Endothelial cell of umbilical vein (primary cell): ENCODE measurements around the gene ICAM3. TPM values are rescaled to one million over a fixed set of nuclear protein-coding genes. Genes with fewer than 3 reads are reported as not detected.

ENCODE experiments used
- BruUV-seq: library from RNA; stranded (reverse); fragments of 400-500 nt; replicated peaks from 2 replicates; lab custom pipeline; 2021; lab: Mats Ljungman, UMichigan
- CTCF ChIA-PET: fragments of 300-600, 350-600 bp; sonication (Branson Sonifier 250); formaldehyde crosslinking; loops from one replicate; lab custom pipeline; 2021; ENCODE audit warnings: antibody characterized with exemption, inconsistent platforms; lab: Charles Lee
- POLR2A ChIA-PET: fragments of 300-600, 350-600 bp; sonication (Branson Sonifier 250); formaldehyde crosslinking; loops from one replicate; lab custom pipeline; 2021; ENCODE audit warnings: antibody characterized with exemption, inconsistent platforms; lab: Charles Lee
- DNase-seq: peaks from one replicate; pipeline ENCODE4 v3.0.0-alpha.2; 2011; ENCODE audit warnings: low read depth, low spot score
- FAIRE-seq: peaks from 2 replicates; lab custom pipeline; 2011; peaks lifted over from hg19 to GRCh38; lab: Jason Lieb, UNC
- H2AFZ ChIP-seq: 2 replicates; pipeline ENCODE4 v1.6.0; 2012; ENCODE audit warnings: low read depth, low read length, control low read depth, inconsistent platforms
- H3K27ac ChIP-seq: 2 replicates; pipeline ENCODE4 v1.5.1; 2011; ENCODE audit warnings: low read depth, mild to moderate bottlenecking, control low read depth, low read length, moderate library complexity; ENCODE audit not compliant: insufficient read depth
- H3K27me3 ChIP-seq, 2 experiments: 2 replicates each; pipeline versions ENCODE4 v1.6.0 to v1.6.1; 2011; ENCODE audit warnings: low read length in 2 of 2, mixed read lengths in 1 of 2; ENCODE audit not compliant: control insufficient read depth in 2 of 2, insufficient read depth in 2 of 2
- H3K36me3 ChIP-seq, 2 experiments: 2 replicates in 1 of 2; 3 replicates in 1 of 2; pipeline ENCODE4 v1.5.1; 2011; ENCODE audit warnings: low read length in 2 of 2, mild to moderate bottlenecking in 1 of 2, moderate library complexity in 1 of 2; ENCODE audit not compliant: control insufficient read depth in 2 of 2, insufficient read depth in 2 of 2; ENCODE audit errors: extremely low read depth in 1 of 2
- H3K4me1 ChIP-seq: 3 replicates; pipeline ENCODE4 v1.5.1; 2011; ENCODE audit warnings: mild to moderate bottlenecking, low read length; ENCODE audit not compliant: control insufficient read depth, insufficient read depth; ENCODE audit errors: extremely low read depth
- H3K4me2 ChIP-seq: 2 replicates; pipeline ENCODE4 v1.6.1; 2011; ENCODE audit warnings: low read length, control low read depth, mixed read lengths; ENCODE audit not compliant: insufficient read depth
- H3K4me3 ChIP-seq, 3 experiments: fragments of 200-600 bp in 1 of 3; sonication (generic), shearing (Covaris generic) in 1 of 3; replicated peaks in 1 of 3; 2 replicates each; pipeline ENCODE4 v1.5.1; 2011 to 2016; ENCODE audit warnings: control low read depth in 3 of 3, low read length in 3 of 3, mild to moderate bottlenecking in 2 of 3, inconsistent platforms in 1 of 3, low read depth in 1 of 3, moderate library complexity in 1 of 3; ENCODE audit not compliant: insufficient read depth in 1 of 3
- H3K79me2 ChIP-seq: 2 replicates; pipeline ENCODE4 v1.6.0; 2012; ENCODE audit warnings: low read length, inconsistent platforms; ENCODE audit not compliant: control insufficient read depth, insufficient read depth
- H3K9ac ChIP-seq: replicated peaks from 2 replicates; pipeline ENCODE3; 2011; ENCODE audit warnings: low read length, control low read depth; ENCODE audit not compliant: insufficient read depth; ENCODE audit errors: extremely low read depth
- H3K9me1 ChIP-seq: replicated peaks from 3 replicates; pipeline ENCODE4 v1.6.0; 2011; ENCODE audit warnings: mild to moderate bottlenecking, low read length; ENCODE audit not compliant: control insufficient read depth, insufficient read depth; ENCODE audit errors: extremely low read depth
- H3K9me3 ChIP-seq: replicated peaks from 2 replicates; pipeline ENCODE4 v1.5.1; 2012; ENCODE audit warnings: low read length, inconsistent platforms; ENCODE audit not compliant: control insufficient read depth, insufficient read depth
- H4K20me1 ChIP-seq: replicated peaks from 2 replicates; pipeline ENCODE3; 2011; ENCODE audit warnings: mild to moderate bottlenecking, low read length; ENCODE audit not compliant: control insufficient read depth, insufficient read depth; ENCODE audit errors: extremely low read depth
- EZH2 ChIP-seq: IDR thresholded peaks from 2 replicates; pipeline ENCODE4 v1.6.1; 2012; ENCODE audit warnings: borderline replicate concordance, low read depth, mild to moderate bottlenecking, moderate library complexity, low read length, inconsistent platforms; ENCODE audit not compliant: severe bottlenecking
- FOS ChIP-seq: IDR thresholded peaks from 2 replicates; pipeline ENCODE4 v1.6.1; 2011; ENCODE audit warnings: mild to moderate bottlenecking, low read length, moderate library complexity, borderline replicate concordance; ENCODE audit not compliant: insufficient read depth
- GATA2 ChIP-seq: IDR thresholded peaks from 2 replicates; pipeline ENCODE4 v1.7.0; 2011; ENCODE audit warnings: low read depth, mild to moderate bottlenecking, moderate library complexity, mixed read lengths, low read length; ENCODE audit not compliant: insufficient read length, insufficient read depth
- JUN ChIP-seq: IDR thresholded peaks from 2 replicates; pipeline ENCODE4 v1.6.1; 2011; ENCODE audit warnings: borderline replicate concordance, low read depth; ENCODE audit not compliant: insufficient read length, insufficient read depth
- MYC ChIP-seq: IDR thresholded peaks from one replicate; pipeline ENCODE4 v1.6.1; 2011; ENCODE audit warnings: mild to moderate bottlenecking, low read depth, low read length
- POLR2A ChIP-seq: IDR thresholded peaks from 2 replicates; pipeline ENCODE4 v1.6.1; 2012; ENCODE audit warnings: low read depth, mild to moderate bottlenecking, control low read depth, low read length
- POLR2AphosphoS5 ChIP-seq: IDR thresholded peaks from 2 replicates; pipeline ENCODE4 v1.6.1; 2012; ENCODE audit warnings: low read depth, mild to moderate bottlenecking, control low read depth, low read length, moderate library complexity; ENCODE audit not compliant: insufficient read depth
- dilution Hi-C: fragments of 300-500 bp; cut with MboI; formaldehyde crosslinking; loops from one replicate; pipeline ENCODE4 v1.15.0; 2019; ENCODE audit warnings: low sequenced_read_pairs; ENCODE audit not compliant: extremely low pct_ligation_motif_present
- intact Hi-C: fragments of 100-400 bp; cut with micrococcal nuclease; formaldehyde crosslinking; loops from one replicate; pipeline ENCODE4 v1.10.0; 2022
- polyA plus RNA-seq, 4 experiments: library from polyadenylated mRNA; depleted of rRNA in 3 of 4; stranded (reverse) in 3 of 4; unstranded in 1 of 4; fragments of >200 nt; gene quantifications; 2 replicates each; pipeline versions ENCODE4 v1.2.1 to v1.2.3, GENCODE V29; 2011 to 2012; ENCODE audit warnings: missing spikeins in 1 of 4
- total RNA-seq: library from RNA; stranded (reverse); gene quantifications from 2 replicates; pipeline ENCODE4 v1.2.3, GENCODE V29; 2021
- TF ChIP-seq, protein P1 (sequence below), 2 donors: IDR thresholded peaks; 1 replicate in 1 of 2; 2 replicates in 1 of 2; pipeline ENCODE4 v1.5.1; 2011; ENCODE audit warnings: low read length in 2 of 2, mild to moderate bottlenecking in 2 of 2, moderate library complexity in 2 of 2, control low read depth in 1 of 2, inconsistent platforms in 1 of 2, low read depth in 1 of 2; ENCODE audit not compliant: insufficient read depth in 1 of 2; ENCODE audit errors: extremely low read depth in 1 of 2
- TF ChIP-seq, protein P2 (sequence below): IDR thresholded peaks from 2 replicates; pipeline ENCODE4 v1.6.1; 2011; ENCODE audit not compliant: insufficient read depth, insufficient read length

Gene ICAM3
- total and polyA plus RNA-seq, 2 donors (not counting 3 experiments of a cell fraction or from before 2014, with no cell fraction given) = 6.7 to 11.6 TPM

DNA sequence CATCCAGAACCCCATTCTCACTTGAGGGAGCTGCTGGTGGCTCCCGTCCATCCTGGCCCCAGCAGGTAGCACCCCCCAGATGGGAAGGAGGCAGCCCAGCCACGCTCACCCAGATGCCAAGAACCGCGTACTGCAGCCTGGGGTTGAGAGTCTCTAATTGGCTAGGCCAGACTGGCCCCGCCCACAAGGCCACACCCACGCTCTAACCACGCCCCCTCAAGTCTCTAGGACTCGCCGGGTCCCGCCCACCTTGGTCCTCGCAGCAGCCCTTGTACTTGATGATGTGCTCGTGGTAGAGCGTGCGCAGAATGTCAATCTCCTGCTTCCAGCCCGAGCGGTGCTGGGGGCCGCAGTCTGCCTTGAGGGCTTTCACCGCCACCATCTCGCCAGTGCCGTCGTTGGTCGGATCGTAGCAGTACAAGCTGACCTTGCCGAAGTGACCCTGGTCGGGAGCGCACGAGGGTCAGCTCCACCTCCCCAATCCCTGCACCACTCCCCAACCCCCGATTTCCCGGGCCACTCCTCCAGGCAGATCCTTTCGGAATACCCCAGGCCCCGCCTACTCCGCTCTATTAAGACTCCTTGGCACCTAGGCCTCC lies 14.5 kb upstream of the ICAM3 start:
- H3K27ac ChIP-seq = no peak overlapping the region
- no peak overlapping the region for H3K4me2 ChIP-seq
- peak; percentile 33 for DNase-seq
- H3K9ac ChIP-seq = no peak overlapping the region
- H3K79me2 ChIP-seq = no peaks in the 10 kb centered on the region
- dilution Hi-C loops (no loop called here), intact Hi-C loops (no loop called here)
- no peak for FAIRE-seq
- BruUV-seq = no TSS peak
- H4K20me1 ChIP-seq = no peaks in the 10 kb centered on the region
- H2AFZ ChIP-seq = no peak overlapping the region
- POLR2A ChIA-PET = no interaction called here
- no peaks in the 10 kb centered on the region for H3K9me3 ChIP-seq
- H3K36me3 ChIP-seq = peaks cover 14 to 35% of the 10 kb centered on the region in 2 experiments
- H3K27me3 ChIP-seq = no peaks in the 10 kb centered on the region
- no peak overlapping the region for H3K4me3 ChIP-seq
- no peaks in the 10 kb centered on the region for H3K9me1 ChIP-seq
- CTCF ChIA-PET = interaction anchor here (1.3 to 1.4 kb wide), 2 partner anchors 35 to 95 kb away, joined by 3 to 4 read pairs; no protein-coding TSS in a partner anchor
- H3K4me1 ChIP-seq = no peaks in the 10 kb centered on the region
- TF ChIP-seq FOS = no peak

DNA sequence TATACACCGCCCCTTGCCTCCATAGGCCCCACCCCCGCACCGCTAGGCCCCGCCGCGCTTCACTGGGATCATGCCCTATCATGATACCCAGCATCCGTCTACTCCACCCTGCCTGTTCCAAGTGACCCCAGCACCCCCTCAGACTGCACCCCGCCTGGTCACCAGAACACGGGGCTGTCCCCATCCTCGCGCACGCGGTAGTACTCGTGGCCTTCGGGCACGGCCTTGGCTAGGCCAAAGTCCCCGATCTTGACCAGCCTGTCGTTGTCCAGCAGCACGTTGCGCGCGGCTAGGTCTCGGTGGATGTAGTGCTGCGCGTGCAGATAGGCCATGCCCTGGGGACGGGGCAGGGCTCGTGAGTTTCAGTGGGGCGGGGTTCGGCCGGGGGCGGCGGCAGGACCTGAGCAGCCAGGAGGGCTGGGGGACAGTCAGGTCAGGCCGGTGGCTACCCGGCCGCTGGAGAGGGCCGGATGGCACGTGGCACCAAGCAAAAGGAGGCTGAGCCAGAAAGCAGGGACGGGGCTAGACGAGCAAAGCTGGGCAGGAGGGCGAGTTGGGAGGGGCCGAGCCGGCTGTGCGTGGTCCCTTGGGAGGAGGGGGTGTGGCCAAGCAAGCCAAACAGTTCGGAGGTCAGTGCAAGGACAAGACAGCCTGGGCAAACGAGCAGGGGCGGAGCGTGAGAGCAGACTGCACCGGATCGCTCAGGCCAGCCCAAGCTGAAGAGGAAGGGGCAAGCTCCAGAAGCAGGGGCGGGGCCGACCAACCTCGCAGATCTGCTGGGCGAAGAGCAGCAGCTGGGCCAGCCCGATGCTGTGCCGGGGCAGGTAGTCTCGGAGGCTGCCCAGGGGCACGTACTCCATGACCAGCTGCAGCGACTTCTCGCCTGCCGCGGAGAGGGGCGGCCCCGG lies 13.6 kb upstream of the ICAM3 start:
- Histone ChIP-seq H3K27ac (no peak overlapping the region), H3K9ac (no peak overlapping the region), H3K79me2 (no peaks in the 10 kb centered on the region), H3K27me3 (no peaks in the 10 kb centered on the region), H3K9me1 (no peaks in the 10 kb centered on the region), H3K36me3 (peaks cover 12 to 35% of the 10 kb centered on the region in 2 experiments), H2AFZ (no peak overlapping the region), H3K4me3 (no peak overlapping the region), H3K4me2 (no peak overlapping the region), H4K20me1 (no peaks in the 10 kb centered on the region), H3K9me3 (no peaks in the 10 kb centered on the region), H3K4me1 (no peaks in the 10 kb centered on the region)
- ChIA-PET POLR2A (no interaction called here), CTCF (no interaction called here)
- TF ChIP-seq EZH2 (no peak), POLR2AphosphoS5 (no peak), JUN (no peak), FOS (no peak), MYC (no peak), POLR2A (no peak), GATA2 (no peak)
- TF ChIP-seq, protein P1, sequence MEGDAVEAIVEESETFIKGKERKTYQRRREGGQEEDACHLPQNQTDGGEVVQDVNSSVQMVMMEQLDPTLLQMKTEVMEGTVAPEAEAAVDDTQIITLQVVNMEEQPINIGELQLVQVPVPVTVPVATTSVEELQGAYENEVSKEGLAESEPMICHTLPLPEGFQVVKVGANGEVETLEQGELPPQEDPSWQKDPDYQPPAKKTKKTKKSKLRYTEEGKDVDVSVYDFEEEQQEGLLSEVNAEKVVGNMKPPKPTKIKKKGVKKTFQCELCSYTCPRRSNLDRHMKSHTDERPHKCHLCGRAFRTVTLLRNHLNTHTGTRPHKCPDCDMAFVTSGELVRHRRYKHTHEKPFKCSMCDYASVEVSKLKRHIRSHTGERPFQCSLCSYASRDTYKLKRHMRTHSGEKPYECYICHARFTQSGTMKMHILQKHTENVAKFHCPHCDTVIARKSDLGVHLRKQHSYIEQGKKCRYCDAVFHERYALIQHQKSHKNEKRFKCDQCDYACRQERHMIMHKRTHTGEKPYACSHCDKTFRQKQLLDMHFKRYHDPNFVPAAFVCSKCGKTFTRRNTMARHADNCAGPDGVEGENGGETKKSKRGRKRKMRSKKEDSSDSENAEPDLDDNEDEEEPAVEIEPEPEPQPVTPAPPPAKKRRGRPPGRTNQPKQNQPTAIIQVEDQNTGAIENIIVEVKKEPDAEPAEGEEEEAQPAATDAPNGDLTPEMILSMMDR (IDR thresholded peaks at IDR 0.05; ENCODE audit: extremely low read depth in 1 of 2, insufficient read depth in 1 of 2, low read depth in 1 of 2, low read length in 2 of 2) = no peak
- TF ChIP-seq, protein P2, sequence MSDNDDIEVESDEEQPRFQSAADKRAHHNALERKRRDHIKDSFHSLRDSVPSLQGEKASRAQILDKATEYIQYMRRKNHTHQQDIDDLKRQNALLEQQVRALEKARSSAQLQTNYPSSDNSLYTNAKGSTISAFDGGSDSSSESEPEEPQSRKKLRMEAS = no peak
- dilution Hi-C loops (no loop called here), intact Hi-C loops (no loop called here)
- BruUV-seq = no TSS peak
- FAIRE-seq (no peak), DNase-seq (no peak)
